ENCODE results near the gene ZCCHC14. TPM values are rescaled to one million over a fixed set of nuclear protein-coding genes. Genes with fewer than 3 reads are reported as not detected.

The ZCCHC14 gene
- total RNA-seq, 1 experiment from 2014 or later, result not detected

GRCh38 chr16:87415441-87415840, 77.4 kb downstream of the ZCCHC14 start:
- Histone ChIP-seq H3K27ac (ENCODE audit: low read length) (no peak overlapping the region), H3K4me1 (ENCODE audit: low read length) (no peaks in the 10 kb centered on the region), H3K4me2 (ENCODE audit: low read depth, low read length, poor library complexity, severe bottlenecking) (no peak overlapping the region), H2AFZ (ENCODE audit: low read length) (no peak overlapping the region), H4K20me1 (ENCODE audit: insufficient read depth, low read depth, low read length) (no peaks in the 10 kb centered on the region), H3K9me2 (replicated peaks; ENCODE audit: insufficient read depth, low read length) (no peaks in the 10 kb centered on the region), H3K79me2 (ENCODE audit: low read length) (no peaks in the 10 kb centered on the region), H3K4me3 (ENCODE audit: low read length) (no peak overlapping the region), H3K9ac (ENCODE audit: low read length) (no peak overlapping the region), H3K27me3 (ENCODE audit: low read length) (no peaks in the 10 kb centered on the region), H3K36me3 (ENCODE audit: insufficient read depth, low read length) (no peaks in the 10 kb centered on the region), H3K9me3 (ENCODE audit: low read length) (no peaks in the 10 kb centered on the region)
- no peak for DNase-seq

- DNase-seq, result no peak
- Histone ChIP-seq H3K79me2 (ENCODE audit: low read length) (no peaks in the 10 kb centered on the region), H3K4me1 (ENCODE audit: low read length) (no peaks in the 10 kb centered on the region), H3K27ac (ENCODE audit: low read length) (no peak overlapping the region), H2AFZ (ENCODE audit: low read length) (no peak overlapping the region), H4K20me1 (ENCODE audit: insufficient read depth, low read depth, low read length) (0 out of 2 replicates have a peak, but pooled peaks cover 5% of the 10 kb centered on the region), H3K4me2 (ENCODE audit: low read depth, low read length, poor library complexity, severe bottlenecking) (no peak overlapping the region), H3K36me3 (ENCODE audit: insufficient read depth, low read length) (no peaks in the 10 kb centered on the region), H3K9ac (ENCODE audit: low read length) (no peak overlapping the region), H3K9me2 (replicated peaks; ENCODE audit: insufficient read depth, low read length) (no peaks in the 10 kb centered on the region), H3K4me3 (ENCODE audit: low read length) (no peak overlapping the region), H3K27me3 (ENCODE audit: low read length) (no peaks in the 10 kb centered on the region), H3K9me3 (ENCODE audit: low read length) (no peaks in the 10 kb centered on the region)
These were observed 78.6 kb downstream of the ZCCHC14 start for GRCh38 chr16:87414251-87414680.

- Histone ChIP-seq H3K4me3 (ENCODE audit: low read length) (no peak overlapping the region), H3K9me3 (ENCODE audit: low read length) (no peaks in the 10 kb centered on the region), H4K20me1 (ENCODE audit: insufficient read depth, low read depth, low read length) (0 out of 2 replicates have a peak, but pooled peaks cover 5% of the 10 kb centered on the region), H3K36me3 (ENCODE audit: insufficient read depth, low read length) (no peaks in the 10 kb centered on the region), H2AFZ (ENCODE audit: low read length) (no peak overlapping the region), H3K4me1 (ENCODE audit: low read length) (no peaks in the 10 kb centered on the region), H3K79me2 (ENCODE audit: low read length) (no peaks in the 10 kb centered on the region), H3K9me2 (replicated peaks; ENCODE audit: insufficient read depth, low read length) (no peaks in the 10 kb centered on the region), H3K9ac (ENCODE audit: low read length) (no peak overlapping the region), H3K27me3 (ENCODE audit: low read length) (no peaks in the 10 kb centered on the region), H3K27ac (ENCODE audit: low read length) (no peak overlapping the region), H3K4me2 (ENCODE audit: low read depth, low read length, poor library complexity, severe bottlenecking) (no peak overlapping the region)
- DNase-seq, result no peak
These were observed 79.8 kb downstream of the ZCCHC14 start for GRCh38 chr16:87412996-87413421.

GRCh38 chr16:87412371-87412995, 80.3 kb downstream of the ZCCHC14 start:
- DNase-seq, result no peak
- Histone ChIP-seq H3K27ac (ENCODE audit: low read length) (no peak overlapping the region), H3K36me3 (ENCODE audit: insufficient read depth, low read length) (no peaks in the 10 kb centered on the region), H3K9me3 (ENCODE audit: low read length) (no peaks in the 10 kb centered on the region), H4K20me1 (ENCODE audit: insufficient read depth, low read depth, low read length) (0 out of 2 replicates have a peak, but pooled peaks cover 5% of the 10 kb centered on the region), H3K4me3 (ENCODE audit: low read length) (no peak overlapping the region), H3K9me2 (replicated peaks; ENCODE audit: insufficient read depth, low read length) (no peaks in the 10 kb centered on the region), H3K9ac (ENCODE audit: low read length) (no peak overlapping the region), H2AFZ (ENCODE audit: low read length) (no peak overlapping the region), H3K79me2 (ENCODE audit: low read length) (no peaks in the 10 kb centered on the region), H3K4me1 (ENCODE audit: low read length) (no peaks in the 10 kb centered on the region), H3K27me3 (ENCODE audit: low read length) (no peaks in the 10 kb centered on the region), H3K4me2 (ENCODE audit: low read depth, low read length, poor library complexity, severe bottlenecking) (no peak overlapping the region)

GRCh38 chr16:87411375-87412271, 81.2 kb downstream of the ZCCHC14 start:
- Histone ChIP-seq H3K27ac (ENCODE audit: low read length) (no peak overlapping the region), H2AFZ (ENCODE audit: low read length) (no peak overlapping the region), H4K20me1 (ENCODE audit: insufficient read depth, low read depth, low read length) (0 out of 2 replicates have a peak, but pooled peaks cover 5% of the 10 kb centered on the region), H3K9me3 (ENCODE audit: low read length) (no peaks in the 10 kb centered on the region), H3K4me2 (ENCODE audit: low read depth, low read length, poor library complexity, severe bottlenecking) (no peak overlapping the region), H3K27me3 (ENCODE audit: low read length) (no peaks in the 10 kb centered on the region), H3K36me3 (ENCODE audit: insufficient read depth, low read length) (no peaks in the 10 kb centered on the region), H3K4me3 (ENCODE audit: low read length) (no peak overlapping the region), H3K9ac (ENCODE audit: low read length) (no peak overlapping the region), H3K79me2 (ENCODE audit: low read length) (no peaks in the 10 kb centered on the region), H3K4me1 (ENCODE audit: low read length) (no peaks in the 10 kb centered on the region), H3K9me2 (replicated peaks; ENCODE audit: insufficient read depth, low read length) (no peaks in the 10 kb centered on the region)
- no peak for DNase-seq

GRCh38 chr16:87410968-87411367, 81.9 kb downstream of the ZCCHC14 start:
- no peak overlapping the region for H3K4me2 ChIP-seq (ENCODE audit: low read depth, low read length, poor library complexity, severe bottlenecking)
- H3K9ac ChIP-seq (ENCODE audit: low read length), result no peak overlapping the region
- H3K36me3 ChIP-seq (ENCODE audit: insufficient read depth, low read length), result no peaks in the 10 kb centered on the region
- H3K4me1 ChIP-seq (ENCODE audit: low read length), result no peaks in the 10 kb centered on the region
- no peaks in the 10 kb centered on the region for H3K9me2 ChIP-seq (replicated peaks; ENCODE audit: insufficient read depth, low read length)
- H4K20me1 ChIP-seq (ENCODE audit: insufficient read depth, low read depth, low read length), result 0 out of 2 replicates have a peak, but pooled peaks cover 5% of the 10 kb centered on the region
- H3K4me3 ChIP-seq (ENCODE audit: low read length), result no peak overlapping the region
- H3K9me3 ChIP-seq (ENCODE audit: low read length), result no peaks in the 10 kb centered on the region
- no peak overlapping the region for H2AFZ ChIP-seq (ENCODE audit: low read length)
- H3K27ac ChIP-seq (ENCODE audit: low read length), result no peak overlapping the region
- DNase-seq, result no peak
- no peaks in the 10 kb centered on the region for H3K79me2 ChIP-seq (ENCODE audit: low read length)
- no peaks in the 10 kb centered on the region for H3K27me3 ChIP-seq (ENCODE audit: low read length)

GRCh38 chr16:87410530-87410929, 82.3 kb downstream of the ZCCHC14 start:
- Histone ChIP-seq H2AFZ (ENCODE audit: low read length) (no peak overlapping the region), H3K4me2 (ENCODE audit: low read depth, low read length, poor library complexity, severe bottlenecking) (no peak overlapping the region), H3K4me1 (ENCODE audit: low read length) (no peaks in the 10 kb centered on the region), H3K27ac (ENCODE audit: low read length) (no peak overlapping the region), H3K79me2 (ENCODE audit: low read length) (no peaks in the 10 kb centered on the region), H3K9ac (ENCODE audit: low read length) (no peak overlapping the region), H3K4me3 (ENCODE audit: low read length) (no peak overlapping the region), H4K20me1 (ENCODE audit: insufficient read depth, low read depth, low read length) (0 out of 2 replicates have a peak, but pooled peaks cover 5% of the 10 kb centered on the region), H3K36me3 (ENCODE audit: insufficient read depth, low read length) (no peaks in the 10 kb centered on the region), H3K9me3 (ENCODE audit: low read length) (no peaks in the 10 kb centered on the region), H3K9me2 (replicated peaks; ENCODE audit: insufficient read depth, low read length) (no peaks in the 10 kb centered on the region), H3K27me3 (ENCODE audit: low read length) (no peaks in the 10 kb centered on the region)
- no peak for DNase-seq

- Histone ChIP-seq H3K79me2 (ENCODE audit: low read length) (no peaks in the 10 kb centered on the region), H3K4me1 (ENCODE audit: low read length) (no peaks in the 10 kb centered on the region), H3K9me3 (ENCODE audit: low read length) (no peaks in the 10 kb centered on the region), H3K4me2 (ENCODE audit: low read depth, low read length, poor library complexity, severe bottlenecking) (no peak overlapping the region), H3K27ac (ENCODE audit: low read length) (no peak overlapping the region), H3K4me3 (ENCODE audit: low read length) (no peak overlapping the region), H2AFZ (ENCODE audit: low read length) (no peak overlapping the region), H3K9ac (ENCODE audit: low read length) (no peak overlapping the region), H3K9me2 (replicated peaks; ENCODE audit: insufficient read depth, low read length) (no peaks in the 10 kb centered on the region), H3K36me3 (ENCODE audit: insufficient read depth, low read length) (peaks cover under 1% of the 10 kb centered on the region; the same call in 1 of the 2 replicates), H4K20me1 (ENCODE audit: insufficient read depth, low read depth, low read length) (0 out of 2 replicates have a peak, but pooled peaks cover 5% of the 10 kb centered on the region), H3K27me3 (ENCODE audit: low read length) (no peaks in the 10 kb centered on the region)
- no peak for DNase-seq
These were observed 83.0 kb downstream of the ZCCHC14 start for GRCh38 chr16:87409781-87410180.

Data from Karpas-422 (cell line).